ENCODE data around the gene IMPACT.

- TF ChIP-seq ZNF274 (IDR thresholded peaks at IDR 0.05; ENCODE audit: low read depth, low read length) (no peak), YY1 (IDR thresholded peaks at IDR 0.05; ENCODE audit: insufficient read depth, insufficient read length) (no peak), SUZ12 (IDR thresholded peaks at IDR 0.05; ENCODE audit: extremely low read depth, insufficient read depth, insufficient read length) (no peak)
These were observed 2.7 kb downstream of the IMPACT start for GRCh38 chr18:24429188-24429587.
